IMR-90 (cell line): ENCODE data around the gene BNIP5. TPM values are rescaled to one million over a fixed set of nuclear protein-coding genes. Genes with fewer than 3 reads are reported as not detected.

Source experiments
- ATAC-seq: fragments of 200-7000 bp; cut with Tn5 transposase; 2 replicates; pipeline ENCODE4 v1.9.1; 2020; ENCODE audit warnings: low read depth, mild to moderate bottlenecking, moderate library complexity
- BruUV-seq: library from RNA; stranded (reverse); fragments of 400-500 nt; replicated peaks from 2 replicates; lab custom pipeline; 2021; lab: Mats Ljungman, UMichigan
- CTCF ChIA-PET: fragments of 300-600 bp; formaldehyde crosslinking; extraction: SDS; loops from one replicate; lab custom pipeline; 2021; ENCODE audit warnings: antibody characterized with exemption; lab: Yijun Ruan, JAX
- POLR2A ChIA-PET: fragments of 300-600 bp; sonication (Branson Sonifier 250); formaldehyde crosslinking; loops from one replicate; lab custom pipeline; 2022; ENCODE audit warnings: antibody characterized with exemption; ENCODE audit not compliant: unreplicated experiment; lab: Charles Lee
- DNase-seq: peaks from one replicate; pipeline ENCODE4 v3.0.0; 2013
- H2AFZ ChIP-seq: replicated peaks from 2 replicates; pipeline ENCODE3; 2013; ENCODE audit warnings: low read length, mild to moderate bottlenecking; ENCODE audit not compliant: poor library complexity
- H2AK5ac ChIP-seq: 2 replicates; pipeline ENCODE4 v1.6.1; 2013; ENCODE audit warnings: low read depth, low read length, inconsistent platforms
- H2AK9ac ChIP-seq: replicated peaks from 2 replicates; pipeline ENCODE3; 2013; ENCODE audit warnings: mild to moderate bottlenecking, low read depth, low read length, moderate library complexity; ENCODE audit not compliant: poor library complexity
- H2BK120ac ChIP-seq: 2 replicates; pipeline ENCODE4 v1.6.1; 2013; ENCODE audit warnings: low read depth, low read length, inconsistent platforms
- H2BK15ac ChIP-seq: 3 replicates; pipeline ENCODE4 v1.6.1; 2013; ENCODE audit warnings: low read depth, low read length, inconsistent platforms
- H2BK20ac ChIP-seq: 2 replicates; pipeline ENCODE4 v1.6.1; 2013; ENCODE audit warnings: low read depth, mild to moderate bottlenecking, inconsistent platforms, low read length, moderate library complexity
- H2BK5ac ChIP-seq: 2 replicates; pipeline ENCODE4 v1.6.1; 2013; ENCODE audit warnings: mild to moderate bottlenecking, low read depth, low read length, inconsistent platforms; ENCODE audit not compliant: poor library complexity, severe bottlenecking
- H3K14ac ChIP-seq: replicated peaks from 2 replicates; pipeline ENCODE4 v1.6.1; 2013; ENCODE audit warnings: low read depth, low read length, inconsistent platforms
- H3K18ac ChIP-seq: 2 replicates; pipeline ENCODE4 v1.6.1; 2013; ENCODE audit warnings: low read depth, low read length, control low read depth
- H3K23ac ChIP-seq: 2 replicates; pipeline ENCODE4 v1.6.1; 2013; ENCODE audit warnings: low read depth, low read length, inconsistent platforms
- H3K27ac ChIP-seq: 2 replicates; pipeline ENCODE4 v1.5.1; 2013; ENCODE audit warnings: mild to moderate bottlenecking, control low read depth, low read length; ENCODE audit not compliant: insufficient read depth
- H3K27me3 ChIP-seq: 2 replicates; pipeline ENCODE4 v1.6.1; 2013; ENCODE audit warnings: low read length; ENCODE audit not compliant: control insufficient read depth, insufficient read depth
- H3K36me3 ChIP-seq: 2 replicates; pipeline ENCODE4 v1.6.1; 2013; ENCODE audit warnings: low read length, mixed read lengths; ENCODE audit not compliant: control insufficient read depth, insufficient read depth
- H3K4ac ChIP-seq: 2 replicates; pipeline ENCODE4 v1.6.1; 2013; ENCODE audit warnings: low read depth, low read length, inconsistent platforms
- H3K4me1 ChIP-seq: 2 replicates; pipeline ENCODE4 v1.6.1; 2013; ENCODE audit warnings: low read length, mixed read lengths; ENCODE audit not compliant: control insufficient read depth, insufficient read depth
- H3K4me2 ChIP-seq: 2 replicates; pipeline ENCODE4 v1.6.1; 2013; ENCODE audit warnings: low read depth, mild to moderate bottlenecking, control low read depth, low read length, moderate library complexity
- H3K4me3 ChIP-seq: 2 replicates; pipeline ENCODE4 v1.5.1; 2013; ENCODE audit warnings: low read depth, mild to moderate bottlenecking, control low read depth, low read length, moderate library complexity; ENCODE audit not compliant: insufficient read depth
- H3K56ac ChIP-seq: 2 replicates; pipeline ENCODE4 v1.6.1; 2013; ENCODE audit warnings: low read length, inconsistent platforms; ENCODE audit not compliant: insufficient read depth; ENCODE audit errors: extremely low read depth
- H3K79me1 ChIP-seq, 2 experiments: 2 replicates each; pipeline ENCODE4 v1.6.1; 2013; ENCODE audit warnings: low read length in 2 of 2, inconsistent platforms in 1 of 2, low read depth in 1 of 2
- H3K9ac ChIP-seq: 2 replicates; pipeline ENCODE4 v1.6.1; 2013; ENCODE audit warnings: low read depth, low read length, control low read depth
- H3K9me1 ChIP-seq: 2 replicates; pipeline ENCODE4 v1.6.1; 2013; ENCODE audit warnings: low read length, inconsistent platforms; ENCODE audit not compliant: insufficient read depth
- H3K9me3 ChIP-seq: 2 replicates; pipeline ENCODE4 v1.6.1; 2013; ENCODE audit warnings: low read length; ENCODE audit not compliant: control insufficient read depth, insufficient read depth
- H4K20me1 ChIP-seq: 2 replicates; pipeline ENCODE4 v1.6.1; 2013; ENCODE audit warnings: low read length, inconsistent platforms; ENCODE audit not compliant: insufficient read depth
- H4K5ac ChIP-seq: 2 replicates; pipeline ENCODE4 v1.6.1; 2013; ENCODE audit warnings: mild to moderate bottlenecking, low read depth, low read length, control low read depth
- H4K8ac ChIP-seq, 2 experiments: 2 replicates each; pipeline ENCODE4 v1.6.1; 2013; ENCODE audit warnings: low read depth in 2 of 2, low read length in 2 of 2, control low read depth in 1 of 2, inconsistent platforms in 1 of 2
- H4K91ac ChIP-seq: 2 replicates; pipeline ENCODE4 v1.6.1; 2013; ENCODE audit warnings: low read depth, low read length, inconsistent platforms; ENCODE audit not compliant: insufficient read depth
- CHD1 ChIP-seq: IDR thresholded peaks from 2 replicates; pipeline ENCODE4 v1.6.1; 2012; ENCODE audit warnings: low read depth, low read length, improper control_type of control experiment
- WGBS, 2 experiments: methylation state at CpG; one replicate each; pipeline versions ENCODE4 v1.1.5 to v1.1.7; 2013; ENCODE audit warnings: missing lambda C conversion rate in 2 of 2; ENCODE audit not compliant: insufficient read length in 1 of 2; ENCODE audit errors: extremely low coverage in 2 of 2; 5-methylcytosine and 5-hydroxymethylcytosine counted together
- dilution Hi-C: fragments of 300-500 bp; cut with HindIII; formaldehyde crosslinking; loops from one replicate; pipeline ENCODE4 v1.14.3; 2018; ENCODE audit warnings: low sequenced_read_pairs; ENCODE audit not compliant: unreplicated experiment
- in situ Hi-C: fragments of 300-500 bp; cut with MboI; formaldehyde crosslinking; loops from 3 replicates; pipeline ENCODE4 v1.14.3; 2019; ENCODE audit warnings: low sequenced_read_pairs, inconsistent platforms, mixed read lengths
- intact Hi-C: fragments of 100-400 bp; cut with micrococcal nuclease; formaldehyde crosslinking; loops from 2 replicates; pipeline ENCODE4 v1.10.0; 2022
- polyA plus RNA-seq, 3 experiments: library from polyadenylated mRNA; depleted of rRNA; stranded (reverse); fragments of >200 nt; gene quantifications; 2 replicates each; pipeline ENCODE4 v1.2.3, GENCODE V29; 2012; ENCODE audit warnings: low replicate concordance in 1 of 3
- total RNA-seq: library from RNA; depleted of rRNA; stranded (reverse); fragments of >200 nt; gene quantifications from 2 replicates; pipeline ENCODE4 v1.2.3, GENCODE V29; 2012
- TF ChIP-seq, protein P1 (sequence below): conservative IDR thresholded peaks from 2 replicates; pipeline ENCODE4 v1.5.1; 2012; ENCODE audit warnings: mild to moderate bottlenecking, low read depth, low read length, improper control_type of control experiment

Gene BNIP5
- total and polyA plus RNA-seq, 2 of the 4 experiments (the other 2 are of a cell fraction): not detected

DNA sequence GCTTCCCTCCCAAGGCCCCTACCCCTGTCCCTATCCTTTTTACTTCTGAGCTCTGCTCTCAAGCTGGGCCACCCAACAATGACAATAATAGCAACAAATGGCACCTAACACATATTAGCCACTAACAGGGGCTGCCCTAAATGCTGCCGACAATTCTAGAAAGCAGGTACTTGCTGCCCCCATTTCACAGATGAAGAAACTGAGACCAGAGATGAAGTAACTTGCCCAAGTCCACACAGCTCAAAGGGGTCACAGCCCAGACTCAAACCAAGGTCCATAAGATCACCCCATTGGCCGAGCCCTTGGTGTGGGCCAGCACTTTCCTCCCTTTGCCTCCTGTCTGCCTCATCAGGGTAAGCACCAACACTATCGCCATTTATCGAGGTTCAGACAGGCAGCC lies 12.0 kb downstream of the BNIP5 start:
- Histone ChIP-seq H3K23ac (no peak overlapping the region), H4K5ac (no peak overlapping the region), H3K9ac (no peak overlapping the region), H3K56ac (no peak overlapping the region), H3K36me3 (no peaks in the 10 kb centered on the region), H2BK120ac (no peak overlapping the region), H3K27ac (no peak overlapping the region), H3K4ac (no peak overlapping the region), H2AK9ac (no peak overlapping the region), H4K20me1 (no peaks in the 10 kb centered on the region), H3K79me1 (no peaks in the 10 kb centered on the region), H3K14ac (no peak overlapping the region), H2BK15ac (no peak overlapping the region), H3K4me3 (no peak overlapping the region), H2AK5ac (no peak overlapping the region), H4K8ac (no peak overlapping the region), H3K9me3 (no peaks in the 10 kb centered on the region), H3K9me1 (no peaks in the 10 kb centered on the region), H3K4me1 (no peaks in the 10 kb centered on the region; the same call in 1 of the 2 replicates), H3K4me2 (no peak overlapping the region), H3K27me3 (peaks cover 71% of the 10 kb centered on the region), H2AFZ (no peak overlapping the region), H3K18ac (no peak overlapping the region), H4K91ac (no peak overlapping the region), H2BK5ac (no peak overlapping the region), H2BK20ac (no peak overlapping the region)
- ATAC-seq: no peak
- TF ChIP-seq, protein P1, sequence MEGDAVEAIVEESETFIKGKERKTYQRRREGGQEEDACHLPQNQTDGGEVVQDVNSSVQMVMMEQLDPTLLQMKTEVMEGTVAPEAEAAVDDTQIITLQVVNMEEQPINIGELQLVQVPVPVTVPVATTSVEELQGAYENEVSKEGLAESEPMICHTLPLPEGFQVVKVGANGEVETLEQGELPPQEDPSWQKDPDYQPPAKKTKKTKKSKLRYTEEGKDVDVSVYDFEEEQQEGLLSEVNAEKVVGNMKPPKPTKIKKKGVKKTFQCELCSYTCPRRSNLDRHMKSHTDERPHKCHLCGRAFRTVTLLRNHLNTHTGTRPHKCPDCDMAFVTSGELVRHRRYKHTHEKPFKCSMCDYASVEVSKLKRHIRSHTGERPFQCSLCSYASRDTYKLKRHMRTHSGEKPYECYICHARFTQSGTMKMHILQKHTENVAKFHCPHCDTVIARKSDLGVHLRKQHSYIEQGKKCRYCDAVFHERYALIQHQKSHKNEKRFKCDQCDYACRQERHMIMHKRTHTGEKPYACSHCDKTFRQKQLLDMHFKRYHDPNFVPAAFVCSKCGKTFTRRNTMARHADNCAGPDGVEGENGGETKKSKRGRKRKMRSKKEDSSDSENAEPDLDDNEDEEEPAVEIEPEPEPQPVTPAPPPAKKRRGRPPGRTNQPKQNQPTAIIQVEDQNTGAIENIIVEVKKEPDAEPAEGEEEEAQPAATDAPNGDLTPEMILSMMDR: no peak
- no peak for TF ChIP-seq CHD1
- POLR2A ChIA-PET: interaction anchor here (0.6 kb wide), 1 partner anchor 364 kb away, joined by 4 read pairs; no protein-coding TSS in a partner anchor
- intact Hi-C loops: no loop called here
- 60% methylated on average over 2 of the region's 4 CpGs; no CpG with 5 or more reads in 1 of the 2 experiments for WGBS, 2 experiments
- dilution Hi-C loops: no loop called here
- DNase-seq: no peak
- CTCF ChIA-PET: no interaction called here
- no TSS peak for BruUV-seq
- in situ Hi-C loops: no loop called here
